OCI-LY1 (cell line): ENCODE measurements around the gene TMEM179.

Experiments
- H2AFZ ChIP-seq: fragments of 200-600 bp; sonication (generic), shearing (Covaris generic); 2 replicates; pipeline ENCODE4 v1.6.0; 2014; ENCODE audit warnings: antibody characterized with exemption, mild to moderate bottlenecking, low read length
- H3F3A ChIP-seq: fragments of 200-600 bp; sonication (generic), shearing (Covaris generic); 2 replicates; pipeline ENCODE4 v1.6.0; 2014; ENCODE audit warnings: mild to moderate bottlenecking, antibody characterized with exemption, low read length, moderate library complexity; ENCODE audit not compliant: insufficient read depth
- H3K27ac ChIP-seq: fragments of 200-600 bp; sonication (generic); 2 replicates; pipeline ENCODE4 v1.5.1; 2014; ENCODE audit warnings: low read length, mixed run types, mild to moderate bottlenecking, low read depth; ENCODE audit not compliant: poor library complexity, severe bottlenecking
- H3K27me3 ChIP-seq: fragments of 200-600 bp; sonication (generic); 2 replicates; pipeline ENCODE4 v1.6.0; 2014; ENCODE audit warnings: antibody characterized with exemption, mild to moderate bottlenecking, low read length, moderate library complexity; ENCODE audit not compliant: insufficient read depth
- H3K36me3 ChIP-seq: fragments of 200-600 bp; sonication (generic); 2 replicates; pipeline ENCODE4 v1.6.1; 2014; ENCODE audit warnings: mild to moderate bottlenecking, antibody characterized with exemption, low read length, moderate library complexity, mixed read lengths; ENCODE audit not compliant: insufficient read depth
- H3K4me1 ChIP-seq: fragments of 200-600 bp; sonication (generic); 2 replicates; pipeline ENCODE4 v1.5.1; 2014; ENCODE audit warnings: mild to moderate bottlenecking, low read length, moderate library complexity; ENCODE audit not compliant: insufficient read depth, severe bottlenecking
- H3K4me2 ChIP-seq: fragments of 200-600 bp; sonication (generic), shearing (Covaris generic); 2 replicates; pipeline ENCODE4 v1.6.1; 2014; ENCODE audit warnings: low read length
- H3K4me3 ChIP-seq: fragments of 200-600 bp; sonication (generic); 2 replicates; pipeline ENCODE4 v1.5.1; 2014; ENCODE audit warnings: low read length, low read depth, mild to moderate bottlenecking, mixed read lengths; ENCODE audit not compliant: poor library complexity, severe bottlenecking
- H3K79me2 ChIP-seq: fragments of 200-600 bp; shearing (Covaris generic); 2 replicates; pipeline ENCODE4 v1.6.1; 2016; ENCODE audit warnings: mixed run types, low read length, mixed read lengths; ENCODE audit not compliant: insufficient read depth
- H3K9ac ChIP-seq: fragments of 200-600 bp; sonication (generic), shearing (Covaris generic); 2 replicates; pipeline ENCODE4 v1.6.1; 2014; ENCODE audit warnings: mild to moderate bottlenecking, low read length, mixed read lengths
- H3K9me2 ChIP-seq: fragments of 200-600 bp; sonication (generic), shearing (Covaris generic); 2 replicates; pipeline ENCODE4 v1.6.1; 2014; ENCODE audit warnings: low read depth, mild to moderate bottlenecking, low read length, mixed read lengths
- H3K9me3 ChIP-seq: fragments of 200-600 bp; shearing (Covaris generic); 2 replicates; pipeline ENCODE4 v1.6.1; 2014; ENCODE audit warnings: low read length, mixed read lengths
- H4K20me1 ChIP-seq: fragments of 200-600 bp; sonication (generic), shearing (Covaris generic); 2 replicates; pipeline ENCODE4 v1.6.0; 2016; ENCODE audit warnings: mild to moderate bottlenecking, low read length; ENCODE audit not compliant: insufficient read depth
- CTCF ChIP-seq: fragments of 200-600 bp; sonication (generic), shearing (Covaris generic); IDR thresholded peaks from 2 replicates; pipeline ENCODE4 v1.5.1; 2017; ENCODE audit warnings: mild to moderate bottlenecking, antibody characterized with exemption, low read length, moderate library complexity, mixed read lengths
- EZH2 ChIP-seq: fragments of 200-600 bp; sonication (generic), shearing (Covaris generic); IDR thresholded peaks from 2 replicates; pipeline ENCODE4 v1.8.0; 2017; ENCODE audit warnings: borderline replicate concordance, mixed run types, mild to moderate bottlenecking, antibody characterized with exemption, low read length, moderate library complexity, mixed read lengths

The TMEM179 gene

GRCh38 chr14:104599446-104599845 lies 5.1 kb downstream of the TMEM179 start:
- H3K27ac ChIP-seq: no peak overlapping the region
- TF ChIP-seq CTCF (no peak), EZH2 (no peak)

GRCh38 chr14:104598910-104599273 lies 5.7 kb downstream of the TMEM179 start:
- no peaks in the 10 kb centered on the region for H3K9me3 ChIP-seq
- TF ChIP-seq CTCF (no peak), EZH2 (no peak)
- H3K27me3 ChIP-seq: peaks cover 3% of the 10 kb centered on the region; the same call in 1 of the 2 replicates
- no peaks in the 10 kb centered on the region for H3K9me2 ChIP-seq
- no peaks in the 10 kb centered on the region for H4K20me1 ChIP-seq
- H3K4me2 ChIP-seq: no peak overlapping the region
- H3K9ac ChIP-seq: no peak overlapping the region
- H3K36me3 ChIP-seq: no peaks in the 10 kb centered on the region
- H3K79me2 ChIP-seq: no peaks in the 10 kb centered on the region
- no peak overlapping the region for H3K27ac ChIP-seq
- H2AFZ ChIP-seq: no peak overlapping the region
- no peak overlapping the region for H3K4me3 ChIP-seq
- no peaks in the 10 kb centered on the region for H3K4me1 ChIP-seq
- H3F3A ChIP-seq: no peaks in the 10 kb centered on the region

More at GRCh38 chr14:104599446-104599845, 5.1 kb downstream of the TMEM179 start:
- Histone ChIP-seq H3K27me3 (peaks cover 3% of the 10 kb centered on the region; the same call in 1 of the 2 replicates), H3K79me2 (no peaks in the 10 kb centered on the region), H3K36me3 (no peaks in the 10 kb centered on the region), H3K9me3 (no peaks in the 10 kb centered on the region), H3K9ac (no peak overlapping the region), H3K4me3 (no peak overlapping the region), H3F3A (no peaks in the 10 kb centered on the region), H2AFZ (no peak overlapping the region), H3K4me1 (no peaks in the 10 kb centered on the region), H3K4me2 (no peak overlapping the region), H3K9me2 (no peaks in the 10 kb centered on the region), H4K20me1 (no peaks in the 10 kb centered on the region)

- H4K20me1 ChIP-seq: no peaks in the 10 kb centered on the region
- peaks cover 3% of the 10 kb centered on the region; the same call in 1 of the 2 replicates for H3K27me3 ChIP-seq
- TF ChIP-seq CTCF (no peak), EZH2 (no peak)
- no peaks in the 10 kb centered on the region for H3K9me3 ChIP-seq
- H3K4me2 ChIP-seq: no peak overlapping the region
- H3K79me2 ChIP-seq: no peaks in the 10 kb centered on the region
- no peaks in the 10 kb centered on the region for H3K4me1 ChIP-seq
- H3F3A ChIP-seq: no peaks in the 10 kb centered on the region
- H3K9ac ChIP-seq: no peak overlapping the region
- H2AFZ ChIP-seq: no peak overlapping the region
- no peak overlapping the region for H3K4me3 ChIP-seq
- no peaks in the 10 kb centered on the region for H3K9me2 ChIP-seq
- H3K36me3 ChIP-seq: no peaks in the 10 kb centered on the region
- H3K27ac ChIP-seq: no peak overlapping the region
Measured at GRCh38 chr14:104598039-104598909, 6.3 kb downstream of the TMEM179 start.
